ENCODE results near the gene VPS8. TPM values are rescaled to one million over a fixed set of nuclear protein-coding genes. Genes with fewer than 3 reads are reported as not detected.

The VPS8 gene
- total RNA-seq, 1 experiment from 2014 or later = 72.3 TPM

- H3K9me3 ChIP-seq (ENCODE audit: control insufficient read depth, insufficient read depth, low read depth, low read length) = no peaks in the 10 kb centered on the region
- ATAC-seq = no peak
- H3K4me1 ChIP-seq (ENCODE audit: control insufficient read depth, insufficient read depth, low read length) = no peaks in the 10 kb centered on the region
- intact Hi-C loops (cut with micrococcal nuclease; ENCODE audit: unreplicated experiment) (no loop called here), in situ Hi-C loops (cut with HindIII; ENCODE audit: low pct_unique_long_range_greater_than_20kb, low sequenced_read_pairs) (no loop called here)
- no peaks in the 10 kb centered on the region for H3K27me3 ChIP-seq (ENCODE audit: control insufficient read depth, insufficient read depth, low read length)
- CTCF ChIA-PET = no interaction called here
- no peak overlapping the region for H3K4me3 ChIP-seq (ENCODE audit: low read depth in 2 of 2, low read length in 2 of 2)
- TF ChIP-seq REST (IDR thresholded peaks at IDR 0.05; ENCODE audit: insufficient read depth in 1 of 2, low read depth in 2 of 2, low read length in 1 of 2) (no peak), POLR2AphosphoS5 (IDR thresholded peaks at IDR 0.05; ENCODE audit: low read depth, low read length) (no peak), CTCF (IDR thresholded peaks at IDR 0.05) (no peak), TCF7L2 (IDR thresholded peaks at IDR 0.05; ENCODE audit: low read depth, low read length) (no peak), SIN3A (IDR thresholded peaks at IDR 0.05; ENCODE audit: borderline replicate concordance, insufficient read depth, low read depth, low read length) (no peak)
- POLR2A ChIA-PET = no interaction called here
- H3K27ac ChIP-seq (ENCODE audit: low read length) = no peak overlapping the region
- H3K36me3 ChIP-seq (ENCODE audit: control insufficient read depth, insufficient read depth, low read length) = no peaks in the 10 kb centered on the region
- DNase-seq (ENCODE audit: low read depth, low spot score) = no peak
- BruUV-seq (replicated peaks) = no TSS peak
These were observed 234.6 kb downstream of the VPS8 start for GRCh38 chr3:185046603-185047002.

- intact Hi-C loops (cut with micrococcal nuclease; ENCODE audit: unreplicated experiment) = no loop called here
- no peak for DNase-seq (ENCODE audit: low read depth, low spot score)
These were observed 237.7 kb downstream of the VPS8 start for GRCh38 chr3:185049710-185050109.

More at GRCh38 chr3:185049710-185050109, 237.7 kb downstream of the VPS8 start:
- Histone ChIP-seq H3K4me1 (ENCODE audit: control insufficient read depth, insufficient read depth, low read length) (no peaks in the 10 kb centered on the region), H3K4me3 (ENCODE audit: low read depth in 2 of 2, low read length in 2 of 2) (no peak overlapping the region), H3K36me3 (ENCODE audit: control insufficient read depth, insufficient read depth, low read length) (no peaks in the 10 kb centered on the region), H3K9me3 (ENCODE audit: control insufficient read depth, insufficient read depth, low read depth, low read length) (no peaks in the 10 kb centered on the region), H3K27ac (ENCODE audit: low read length) (no peak overlapping the region), H3K27me3 (ENCODE audit: control insufficient read depth, insufficient read depth, low read length) (no peaks in the 10 kb centered on the region)
- TF ChIP-seq CTCF (IDR thresholded peaks at IDR 0.05) (no peak), TCF7L2 (IDR thresholded peaks at IDR 0.05; ENCODE audit: low read depth, low read length) (no peak), SIN3A (IDR thresholded peaks at IDR 0.05; ENCODE audit: borderline replicate concordance, insufficient read depth, low read depth, low read length) (no peak), REST (IDR thresholded peaks at IDR 0.05; ENCODE audit: insufficient read depth in 1 of 2, low read depth in 2 of 2, low read length in 1 of 2) (no peak), POLR2AphosphoS5 (IDR thresholded peaks at IDR 0.05; ENCODE audit: low read depth, low read length) (no peak)
- ChIA-PET POLR2A (interaction anchor here (0.6 kb wide), 1 partner anchor 479 kb away, joined by 6 read pairs; no protein-coding TSS in a partner anchor), CTCF (no interaction called here)
- no TSS peak for BruUV-seq (replicated peaks)
- no peak for ATAC-seq
- in situ Hi-C loops (cut with HindIII; ENCODE audit: low pct_unique_long_range_greater_than_20kb, low sequenced_read_pairs) = no loop called here

Data from Panc1 (cell line).